GM10266 (cell line): ENCODE measurements around the gene NLRP7.
"Not testable (repeated sequence)": the region's sequence is repeated elsewhere in the genome, so short reads cannot be mapped to it uniquely, and the experiment has no call there.

Experiments used
- DNase-seq: peaks from one replicate; pipeline ENCODE4 v3.0.0; 2012; ENCODE audit errors: extremely low spot score
- TF ChIP-seq, protein P1 (sequence below): IDR thresholded peaks from 2 replicates; pipeline ENCODE4 v1.5.1; 2012; ENCODE audit warnings: mild to moderate bottlenecking, low read depth; ENCODE audit not compliant: control insufficient read depth, insufficient read depth; ENCODE audit errors: missing control alignments

The NLRP7 gene

GRCh38 chr19:54928299-54928698 lies 19.0 kb downstream of the NLRP7 start:
- no peak for DNase-seq
- TF ChIP-seq, protein P1, sequence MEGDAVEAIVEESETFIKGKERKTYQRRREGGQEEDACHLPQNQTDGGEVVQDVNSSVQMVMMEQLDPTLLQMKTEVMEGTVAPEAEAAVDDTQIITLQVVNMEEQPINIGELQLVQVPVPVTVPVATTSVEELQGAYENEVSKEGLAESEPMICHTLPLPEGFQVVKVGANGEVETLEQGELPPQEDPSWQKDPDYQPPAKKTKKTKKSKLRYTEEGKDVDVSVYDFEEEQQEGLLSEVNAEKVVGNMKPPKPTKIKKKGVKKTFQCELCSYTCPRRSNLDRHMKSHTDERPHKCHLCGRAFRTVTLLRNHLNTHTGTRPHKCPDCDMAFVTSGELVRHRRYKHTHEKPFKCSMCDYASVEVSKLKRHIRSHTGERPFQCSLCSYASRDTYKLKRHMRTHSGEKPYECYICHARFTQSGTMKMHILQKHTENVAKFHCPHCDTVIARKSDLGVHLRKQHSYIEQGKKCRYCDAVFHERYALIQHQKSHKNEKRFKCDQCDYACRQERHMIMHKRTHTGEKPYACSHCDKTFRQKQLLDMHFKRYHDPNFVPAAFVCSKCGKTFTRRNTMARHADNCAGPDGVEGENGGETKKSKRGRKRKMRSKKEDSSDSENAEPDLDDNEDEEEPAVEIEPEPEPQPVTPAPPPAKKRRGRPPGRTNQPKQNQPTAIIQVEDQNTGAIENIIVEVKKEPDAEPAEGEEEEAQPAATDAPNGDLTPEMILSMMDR: no peak

GRCh38 chr19:54923276-54923675 lies 24.1 kb downstream of the NLRP7 start:
- TF ChIP-seq, protein P1: no peak
- DNase-seq: no peak

DNA sequence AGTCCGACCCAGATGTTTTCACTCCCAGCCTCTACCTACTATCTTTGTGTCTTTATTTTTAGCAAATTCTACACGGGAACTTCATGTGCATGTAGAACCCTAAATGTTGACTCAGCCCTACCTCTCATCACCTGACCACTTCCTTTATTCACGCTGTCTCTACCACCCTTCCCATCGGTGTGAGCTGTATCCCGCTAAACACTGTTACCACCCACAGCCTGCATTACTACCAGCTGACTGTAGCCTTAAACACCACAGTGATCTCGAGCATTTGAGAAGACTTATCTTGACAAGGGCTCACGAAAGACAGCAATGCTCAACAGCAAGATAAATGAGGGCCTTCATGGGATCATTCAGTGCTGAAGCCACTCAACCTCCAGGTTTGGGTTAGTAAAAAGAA lies 26.2 kb downstream of the NLRP7 start:
- TF ChIP-seq, protein P1: no peak
- DNase-seq: no peak

- not testable (repeated sequence) for DNase-seq
Observed at GRCh38 chr19:54919646-54920563, 27.4 kb downstream of the NLRP7 start.

DNA sequence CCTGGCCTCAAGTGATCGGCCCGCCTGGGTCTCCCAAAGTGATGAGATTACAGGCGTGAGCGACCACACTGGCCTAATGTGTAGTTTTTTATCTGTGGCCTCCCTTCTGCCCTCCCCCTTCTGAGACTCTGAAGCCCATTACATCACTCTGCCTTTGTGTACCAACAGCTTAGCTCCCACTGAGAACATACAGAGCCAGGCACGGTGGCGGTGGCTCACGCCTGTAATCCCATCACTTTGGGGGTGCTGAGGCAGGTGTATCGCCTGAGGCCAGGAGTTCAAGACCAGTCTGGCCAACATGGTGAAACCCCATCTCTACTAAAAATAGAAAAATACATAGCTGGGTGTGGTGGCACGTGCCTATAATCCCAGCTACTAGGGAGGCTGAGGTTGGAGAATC lies 28.8 kb downstream of the NLRP7 start:
- no peak for DNase-seq
- TF ChIP-seq, protein P1: no peak

DNA sequence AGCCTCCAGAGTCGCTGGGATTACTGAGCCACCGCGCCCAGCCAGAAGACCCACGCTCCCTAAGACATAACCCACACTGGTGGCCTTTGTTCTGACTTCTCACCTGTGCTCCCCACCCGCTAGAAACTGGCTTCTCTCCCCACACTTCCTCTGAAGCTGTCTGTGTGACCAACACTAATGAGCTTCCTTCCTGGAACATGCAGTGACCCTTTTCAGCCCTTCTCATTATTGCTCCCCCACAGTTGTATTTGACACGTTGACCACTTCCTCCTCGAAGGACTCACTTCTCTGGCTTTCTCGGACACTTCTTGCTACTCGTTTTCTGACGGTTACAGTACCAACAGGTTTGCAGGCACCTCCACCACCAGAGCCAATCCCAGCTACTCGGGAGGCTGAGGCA lies 30.5 kb downstream of the NLRP7 start:
- DNase-seq: no peak
- TF ChIP-seq, protein P1: no peak

- DNase-seq: not testable (repeated sequence)
Observed at GRCh38 chr19:54907899-54908298, 39.4 kb downstream of the NLRP7 start.

DNA sequence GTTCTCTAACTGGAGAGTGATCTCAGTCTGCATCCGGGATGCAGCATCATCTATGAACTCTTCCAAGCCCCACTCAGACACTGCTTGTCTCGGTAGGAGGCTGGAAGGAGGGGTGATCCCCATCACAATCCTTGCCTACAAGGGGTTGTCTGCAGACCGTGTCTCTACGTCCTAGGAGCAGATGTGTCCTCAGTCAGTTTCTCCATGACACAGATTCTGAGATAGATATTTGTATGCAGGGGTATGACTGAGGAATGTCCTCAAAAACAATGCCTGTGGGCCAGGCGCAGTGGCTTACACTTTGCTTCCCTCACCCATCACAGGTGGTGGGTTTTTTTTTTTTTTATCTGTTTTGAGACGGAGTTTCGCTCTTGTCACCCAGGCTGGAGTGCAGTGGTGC lies 40.5 kb downstream of the NLRP7 start:
- DNase-seq: no peak
- TF ChIP-seq, protein P1: no peak
